ENCODE data around the gene ACSS3.

The ACSS3 gene

DNA sequence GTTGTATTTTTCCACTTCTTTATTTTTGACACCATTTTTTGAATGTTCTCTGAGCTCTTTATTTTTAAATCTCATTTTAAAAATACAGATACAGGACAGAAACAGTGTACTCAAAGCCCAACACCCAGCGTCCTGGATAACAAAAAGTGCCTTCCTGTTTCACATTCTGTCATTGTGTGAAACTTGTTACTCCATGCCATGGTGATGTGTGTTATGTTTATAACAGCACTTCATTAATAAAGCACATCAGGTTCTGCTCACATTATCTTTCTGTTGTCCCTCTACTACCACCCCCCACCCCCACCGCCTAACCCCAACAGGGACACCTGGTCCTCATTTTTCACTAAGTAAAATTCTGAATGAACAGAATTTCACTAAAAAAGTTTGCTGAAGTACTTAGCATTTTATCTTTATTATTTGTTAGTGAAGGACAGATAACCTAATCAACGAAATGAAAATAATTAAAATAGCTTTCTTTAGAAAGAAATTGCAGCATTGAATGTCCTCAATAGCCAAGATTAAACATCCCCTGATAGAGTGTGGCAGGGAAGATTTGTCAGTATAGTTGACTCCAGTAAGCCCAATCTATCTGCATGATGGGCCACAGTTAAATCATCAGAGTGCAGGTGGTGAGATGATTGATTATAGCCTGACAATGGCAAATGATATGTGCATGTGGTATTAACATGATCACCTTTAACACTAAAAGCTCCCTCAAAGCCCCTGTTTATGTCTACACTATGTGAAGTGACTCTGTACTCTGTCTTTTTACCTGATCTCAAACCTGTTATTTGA, 153.9 kb downstream of the ACSS3 start:
- no peak for DNase-seq (ENCODE audit: low read depth)
- H3K4me3 ChIP-seq (replicated peaks; ENCODE audit: low read depth, low read length): no peak overlapping the region
- TF ChIP-seq, protein P1, sequence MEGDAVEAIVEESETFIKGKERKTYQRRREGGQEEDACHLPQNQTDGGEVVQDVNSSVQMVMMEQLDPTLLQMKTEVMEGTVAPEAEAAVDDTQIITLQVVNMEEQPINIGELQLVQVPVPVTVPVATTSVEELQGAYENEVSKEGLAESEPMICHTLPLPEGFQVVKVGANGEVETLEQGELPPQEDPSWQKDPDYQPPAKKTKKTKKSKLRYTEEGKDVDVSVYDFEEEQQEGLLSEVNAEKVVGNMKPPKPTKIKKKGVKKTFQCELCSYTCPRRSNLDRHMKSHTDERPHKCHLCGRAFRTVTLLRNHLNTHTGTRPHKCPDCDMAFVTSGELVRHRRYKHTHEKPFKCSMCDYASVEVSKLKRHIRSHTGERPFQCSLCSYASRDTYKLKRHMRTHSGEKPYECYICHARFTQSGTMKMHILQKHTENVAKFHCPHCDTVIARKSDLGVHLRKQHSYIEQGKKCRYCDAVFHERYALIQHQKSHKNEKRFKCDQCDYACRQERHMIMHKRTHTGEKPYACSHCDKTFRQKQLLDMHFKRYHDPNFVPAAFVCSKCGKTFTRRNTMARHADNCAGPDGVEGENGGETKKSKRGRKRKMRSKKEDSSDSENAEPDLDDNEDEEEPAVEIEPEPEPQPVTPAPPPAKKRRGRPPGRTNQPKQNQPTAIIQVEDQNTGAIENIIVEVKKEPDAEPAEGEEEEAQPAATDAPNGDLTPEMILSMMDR (IDR thresholded peaks at IDR 0.05; ENCODE audit: low read length, missing control alignments): no peak

DNA sequence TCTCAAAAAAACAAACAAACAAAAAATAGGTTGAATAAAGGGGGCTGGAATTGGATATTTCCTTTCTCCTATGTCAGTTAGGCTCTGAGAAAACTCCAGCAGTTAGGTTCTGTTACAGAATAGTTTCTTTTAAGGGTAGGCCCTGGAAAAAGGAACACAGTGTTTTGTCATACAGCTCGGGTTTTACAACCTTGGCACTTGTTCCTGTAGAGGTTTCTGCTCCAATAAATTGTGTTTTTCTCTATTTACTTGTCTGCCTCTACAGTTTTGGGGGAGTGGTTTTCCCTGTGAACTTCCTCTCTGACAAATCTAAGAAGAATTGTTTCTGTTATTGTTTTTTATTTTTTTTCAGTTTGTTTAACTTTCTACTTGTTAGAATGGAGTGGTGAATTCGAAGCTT, 167.6 kb downstream of the ACSS3 start:
- H3K4me3 ChIP-seq (replicated peaks; ENCODE audit: low read depth, low read length): no peak overlapping the region
- DNase-seq (ENCODE audit: low read depth): no peak
- TF ChIP-seq, protein P1 (IDR thresholded peaks at IDR 0.05; ENCODE audit: low read length, missing control alignments): no peak

DNA sequence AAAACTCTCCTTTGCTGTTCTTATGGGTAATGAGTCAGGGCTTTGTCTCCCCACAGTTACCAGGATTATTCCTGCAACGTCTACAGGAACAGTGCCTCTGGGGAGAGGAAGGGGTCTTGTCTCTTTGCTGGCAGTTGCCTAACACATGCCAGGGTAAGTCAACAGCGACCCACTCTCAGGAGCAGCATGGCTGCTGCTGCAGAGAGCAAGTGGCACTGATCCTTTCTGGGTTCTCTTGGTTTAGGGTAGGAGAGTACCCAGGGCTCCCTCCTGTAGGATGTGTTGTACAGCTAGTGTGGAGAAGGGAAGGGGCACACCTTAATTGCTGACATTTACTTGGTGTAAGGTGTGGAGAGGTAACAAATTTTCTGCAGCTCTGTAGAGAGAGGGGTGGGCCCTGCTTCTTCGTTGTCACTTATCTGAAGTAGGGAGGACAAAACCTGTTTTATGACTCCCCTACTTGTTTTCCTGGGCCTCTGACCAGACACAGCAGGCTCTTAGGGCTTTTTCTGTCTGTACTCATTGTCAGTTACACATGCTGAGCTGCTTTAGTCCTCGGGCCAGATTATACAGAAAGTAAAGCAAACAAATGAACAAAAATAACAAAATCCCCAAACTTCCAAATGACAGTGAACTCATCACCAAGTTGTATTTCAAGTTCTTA, 168.2 kb downstream of the ACSS3 start:
- no peak for DNase-seq (ENCODE audit: low read depth)
- TF ChIP-seq, protein P1 (IDR thresholded peaks at IDR 0.05; ENCODE audit: low read length, missing control alignments): no peak
- no peak overlapping the region for H3K4me3 ChIP-seq (replicated peaks; ENCODE audit: low read depth, low read length)

DNA sequence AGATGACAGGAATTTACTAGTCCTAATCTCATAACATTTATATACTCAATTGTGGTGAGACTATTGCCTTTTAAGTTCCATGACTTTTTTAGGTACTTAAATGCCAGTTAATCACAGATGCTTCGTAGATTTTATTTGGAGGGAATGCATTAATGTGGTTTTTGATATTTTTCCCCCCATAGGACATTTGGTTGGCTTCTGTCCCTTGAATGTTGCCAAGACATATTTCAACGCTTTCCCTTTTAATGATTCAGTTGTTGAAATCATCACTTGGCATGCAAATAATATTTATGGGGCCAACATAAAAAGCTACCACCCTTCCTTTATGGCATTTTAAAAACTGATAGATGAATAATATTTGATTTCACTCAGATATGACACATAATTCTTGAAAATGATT, 172.1 kb downstream of the ACSS3 start:
- no peak for DNase-seq (ENCODE audit: low read depth)
- H3K4me3 ChIP-seq (replicated peaks; ENCODE audit: low read depth, low read length): no peak overlapping the region
- TF ChIP-seq, protein P1 (IDR thresholded peaks at IDR 0.05; ENCODE audit: low read length, missing control alignments): no peak

DNA sequence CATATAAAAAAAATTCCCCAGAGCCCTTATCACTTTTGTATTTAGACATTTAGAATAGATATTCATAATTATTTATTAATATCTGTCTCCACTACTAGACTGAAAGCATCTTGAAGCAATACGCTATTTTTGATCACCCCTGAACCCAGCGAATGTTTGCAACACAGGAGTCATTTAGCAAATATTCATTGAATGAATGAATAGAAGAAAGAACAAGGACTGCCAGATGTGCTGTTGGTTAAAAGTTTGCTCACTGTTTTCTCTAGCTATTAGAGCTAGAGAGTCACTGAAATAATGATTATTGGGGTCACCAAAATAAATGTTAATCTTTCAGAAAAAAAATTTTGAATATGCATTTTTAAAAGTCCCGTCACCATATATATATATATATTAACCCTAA, 174.3 kb downstream of the ACSS3 start:
- no peak for DNase-seq (ENCODE audit: low read depth)
- TF ChIP-seq, protein P1 (IDR thresholded peaks at IDR 0.05; ENCODE audit: low read length, missing control alignments): no peak
- H3K4me3 ChIP-seq (replicated peaks; ENCODE audit: low read depth, low read length): no peak overlapping the region

DNA sequence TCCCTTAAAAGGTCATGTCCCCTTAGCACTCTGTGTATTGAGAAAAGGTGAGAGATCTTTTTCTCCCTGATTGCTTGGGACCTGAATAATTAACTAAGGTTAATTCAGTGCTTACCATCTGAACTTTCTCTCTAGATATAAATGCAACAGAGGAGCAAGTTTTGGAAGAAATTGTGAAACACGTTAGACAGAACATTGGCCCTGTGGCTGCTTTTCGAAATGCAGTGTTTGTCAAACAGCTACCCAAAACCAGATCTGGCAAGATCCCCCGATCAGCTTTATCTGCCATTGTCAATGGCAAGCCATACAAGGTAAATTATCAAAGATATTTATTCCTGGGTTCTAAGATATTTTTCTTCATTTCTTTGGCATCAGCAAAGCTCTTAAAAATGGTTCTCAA, 175.5 kb downstream of the ACSS3 start:
- no peak for DNase-seq (ENCODE audit: low read depth)
- no peak overlapping the region for H3K4me3 ChIP-seq (replicated peaks; ENCODE audit: low read depth, low read length)
- TF ChIP-seq, protein P1 (IDR thresholded peaks at IDR 0.05; ENCODE audit: low read length, missing control alignments): no peak
